ENCODE results near the gene TENM3.

The TENM3 gene

GRCh38 chr4:182291597-182292270 lies 48.5 kb downstream of the TENM3 start:
- DNase-seq = no peak

- no peak for DNase-seq
These were observed 49.4 kb downstream of the TENM3 start for GRCh38 chr4:182292612-182293011.

- DNase-seq = no peak
These were observed 50.6 kb downstream of the TENM3 start for GRCh38 chr4:182293691-182294255.

- no peak for DNase-seq
These were observed 51.2 kb downstream of the TENM3 start for GRCh38 chr4:182294451-182294850.

GRCh38 chr4:182297659-182298058 lies 54.5 kb downstream of the TENM3 start:
- no peak for DNase-seq

GRCh38 chr4:182301736-182302135 lies 58.5 kb downstream of the TENM3 start:
- no peak for DNase-seq

- DNase-seq = no peak
These were observed 60.6 kb downstream of the TENM3 start for GRCh38 chr4:182303847-182304246.

GRCh38 chr4:182306792-182307507 lies 63.7 kb downstream of the TENM3 start:
- DNase-seq = no peak

GRCh38 chr4:182307746-182308145 lies 64.5 kb downstream of the TENM3 start:
- DNase-seq = no peak

GRCh38 chr4:182309877-182310276 lies 66.7 kb downstream of the TENM3 start:
- no peak for DNase-seq

- no peak for DNase-seq
These were observed 67.1 kb downstream of the TENM3 start for GRCh38 chr4:182310316-182310715.

- DNase-seq = no peak
These were observed 67.8 kb downstream of the TENM3 start for GRCh38 chr4:182310962-182311361.

- no peak for DNase-seq
These were observed 71.3 kb downstream of the TENM3 start for GRCh38 chr4:182314537-182314936.

GRCh38 chr4:182318256-182318655 lies 75.1 kb downstream of the TENM3 start:
- DNase-seq = no peak

GRCh38 chr4:182320092-182320491 lies 76.9 kb downstream of the TENM3 start:
- DNase-seq = no peak

GRCh38 chr4:182320580-182320979 lies 77.4 kb downstream of the TENM3 start:
- DNase-seq = no peak

GRCh38 chr4:182324282-182324681 lies 81.1 kb downstream of the TENM3 start:
- no peak for DNase-seq

- no peak for DNase-seq
These were observed 82.2 kb downstream of the TENM3 start for GRCh38 chr4:182325397-182325796.

GRCh38 chr4:182325848-182326255 lies 82.7 kb downstream of the TENM3 start:
- no peak for DNase-seq

GRCh38 chr4:182328505-182328904 lies 85.3 kb downstream of the TENM3 start:
- DNase-seq = no peak

GRCh38 chr4:182337366-182337765 lies 94.2 kb downstream of the TENM3 start:
- DNase-seq = no peak

- DNase-seq = no peak
These were observed 94.9 kb downstream of the TENM3 start for GRCh38 chr4:182338063-182338462.

GRCh38 chr4:182338746-182339145 lies 95.5 kb downstream of the TENM3 start:
- DNase-seq = no peak

- DNase-seq = no peak
These were observed 96.0 kb downstream of the TENM3 start for GRCh38 chr4:182339221-182339641.
